ENCODE data around the gene RNF20.

DNA sequence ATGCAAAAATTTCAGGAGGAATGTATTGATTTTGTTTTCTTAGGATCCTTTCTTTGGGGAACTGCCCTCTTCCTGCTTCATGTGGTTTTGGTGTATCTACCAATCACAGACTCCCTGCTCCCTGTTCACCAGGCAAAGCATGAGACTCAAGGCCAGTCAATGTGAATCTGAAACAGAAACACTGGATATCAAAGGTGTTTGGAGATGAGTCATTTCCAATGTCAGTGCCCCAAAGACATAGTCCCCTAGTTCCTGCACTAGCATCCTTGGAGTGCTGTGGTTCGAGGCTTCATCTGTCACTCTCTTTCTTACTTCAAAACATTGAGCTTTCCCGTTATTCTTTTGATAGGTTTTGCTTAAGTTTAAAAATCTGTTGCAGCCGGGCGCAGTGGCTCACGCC is 53.0 kb downstream of the RNF20 start:
- TF ChIP-seq, protein P1, sequence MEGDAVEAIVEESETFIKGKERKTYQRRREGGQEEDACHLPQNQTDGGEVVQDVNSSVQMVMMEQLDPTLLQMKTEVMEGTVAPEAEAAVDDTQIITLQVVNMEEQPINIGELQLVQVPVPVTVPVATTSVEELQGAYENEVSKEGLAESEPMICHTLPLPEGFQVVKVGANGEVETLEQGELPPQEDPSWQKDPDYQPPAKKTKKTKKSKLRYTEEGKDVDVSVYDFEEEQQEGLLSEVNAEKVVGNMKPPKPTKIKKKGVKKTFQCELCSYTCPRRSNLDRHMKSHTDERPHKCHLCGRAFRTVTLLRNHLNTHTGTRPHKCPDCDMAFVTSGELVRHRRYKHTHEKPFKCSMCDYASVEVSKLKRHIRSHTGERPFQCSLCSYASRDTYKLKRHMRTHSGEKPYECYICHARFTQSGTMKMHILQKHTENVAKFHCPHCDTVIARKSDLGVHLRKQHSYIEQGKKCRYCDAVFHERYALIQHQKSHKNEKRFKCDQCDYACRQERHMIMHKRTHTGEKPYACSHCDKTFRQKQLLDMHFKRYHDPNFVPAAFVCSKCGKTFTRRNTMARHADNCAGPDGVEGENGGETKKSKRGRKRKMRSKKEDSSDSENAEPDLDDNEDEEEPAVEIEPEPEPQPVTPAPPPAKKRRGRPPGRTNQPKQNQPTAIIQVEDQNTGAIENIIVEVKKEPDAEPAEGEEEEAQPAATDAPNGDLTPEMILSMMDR (IDR thresholded peaks at IDR 0.05 in 4 of 5, conservative IDR thresholded peaks at IDR 0.05 in 1 of 5): no peak
- TF ChIP-seq POLR2A (IDR thresholded peaks at IDR 0.05): no peak

Measured in gastrocnemius medialis (tissue), 4 donors.